ENCODE results near the gene GORASP1.
"Not testable (repeated sequence)": the region's sequence is repeated elsewhere in the genome, so short reads cannot be mapped to it uniquely, and the experiment has no call there.

- not testable (repeated sequence) for TF ChIP-seq CTCF (tag by site-specific recombination; IDR thresholded peaks at IDR 0.05); ZNF174 (tag by site-specific recombination; IDR thresholded peaks at IDR 0.05); ZXDB (tag by site-specific recombination; IDR thresholded peaks at IDR 0.05); ZBTB7A (tag by site-specific recombination; IDR thresholded peaks at IDR 0.05; ENCODE audit: low read depth)
Observed at GRCh38 chr3:39061228-39061627, 46.2 kb downstream of the GORASP1 start.
